HFFc6 (cell line): ENCODE measurements around the gene SAMD11. TPM values are rescaled to one million over a fixed set of nuclear protein-coding genes. Genes with fewer than 3 reads are reported as not detected.

ENCODE experiments used
- DNase-seq: peaks from one replicate; pipeline ENCODE4 v3.0.0-alpha.2; 2018
- H3K27ac Mint-ChIP-seq: 2 replicates; pipeline ENCODE4 v1.8.0; 2020; ENCODE audit warnings: mild to moderate bottlenecking, mixed read lengths
- H3K27me3 Mint-ChIP-seq: 2 replicates; pipeline ENCODE4 v1.8.0; 2021; ENCODE audit warnings: mild to moderate bottlenecking, moderate library complexity, mixed read lengths; ENCODE audit not compliant: insufficient read depth
- H3K36me3 Mint-ChIP-seq: 2 replicates; pipeline ENCODE4 v1.8.0; 2021; ENCODE audit warnings: low read depth, mixed read lengths
- H3K4me1 Mint-ChIP-seq: 2 replicates; pipeline ENCODE4 v1.8.0; 2020; ENCODE audit warnings: low read depth, mixed read lengths
- H3K4me3 Mint-ChIP-seq: 2 replicates; pipeline ENCODE4 v1.8.0; 2020; ENCODE audit warnings: mild to moderate bottlenecking, moderate library complexity, mixed read lengths
- H3K9me3 Mint-ChIP-seq: 2 replicates; pipeline ENCODE4 v1.8.0; 2020; ENCODE audit warnings: mild to moderate bottlenecking, mixed read lengths
- total RNA-seq, 6 experiments: library from RNA; stranded (reverse); fragmentation: NEBNext Ultra II Directional; extraction: Animal tissue kit (Norgen Biotek cat#: 25700); gene quantifications; 2 replicates in 1 of 6; 3 replicates in 5 of 6; pipeline ENCODE4 v1.2.3, GENCODE V29; 2021
- TF ChIP-seq, protein P1 (sequence below): fragments of 200-600 bp; sonication (generic); IDR thresholded peaks from 2 replicates; pipeline ENCODE4 v1.5.0; 2021; ENCODE audit warnings: antibody characterized with exemption, mild to moderate bottlenecking

SAMD11 gene
- total RNA-seq, 6 experiments from 2014 or later, result 20.6 to 29.3 (median 27.5) TPM

DNA sequence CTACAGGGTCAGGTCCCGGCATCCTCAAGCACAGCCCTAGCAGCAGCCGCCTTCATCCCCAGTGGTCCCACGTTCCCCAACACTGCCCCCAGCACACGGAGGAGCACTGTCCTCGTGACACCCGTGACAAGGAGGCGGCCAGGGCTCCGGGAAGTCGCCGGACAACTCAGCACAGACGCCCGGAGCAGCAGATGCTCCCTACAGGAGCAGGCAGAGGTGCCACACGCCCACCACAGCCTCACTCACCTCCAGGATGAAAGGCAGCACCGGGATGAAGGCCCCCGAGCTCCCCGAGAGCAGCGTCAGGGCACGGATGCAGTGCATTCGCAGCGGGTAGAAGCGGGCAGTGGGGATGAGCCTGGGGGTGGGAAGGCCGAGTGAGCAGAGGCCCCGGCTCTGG lies 27.2 kb downstream of the SAMD11 start:
- H3K36me3 Mint-ChIP-seq, result peaks cover 32% of the 10 kb centered on the region
- no peaks in the 10 kb centered on the region for H3K9me3 Mint-ChIP-seq
- DNase-seq, result no peak
- H3K27me3 Mint-ChIP-seq, result peaks cover 4% of the 10 kb centered on the region
- H3K4me3 Mint-ChIP-seq, result no peak overlapping the region
- peaks cover under 1% of the 10 kb centered on the region; the same call in 1 of the 2 replicates for H3K4me1 Mint-ChIP-seq
- TF ChIP-seq, protein P1, sequence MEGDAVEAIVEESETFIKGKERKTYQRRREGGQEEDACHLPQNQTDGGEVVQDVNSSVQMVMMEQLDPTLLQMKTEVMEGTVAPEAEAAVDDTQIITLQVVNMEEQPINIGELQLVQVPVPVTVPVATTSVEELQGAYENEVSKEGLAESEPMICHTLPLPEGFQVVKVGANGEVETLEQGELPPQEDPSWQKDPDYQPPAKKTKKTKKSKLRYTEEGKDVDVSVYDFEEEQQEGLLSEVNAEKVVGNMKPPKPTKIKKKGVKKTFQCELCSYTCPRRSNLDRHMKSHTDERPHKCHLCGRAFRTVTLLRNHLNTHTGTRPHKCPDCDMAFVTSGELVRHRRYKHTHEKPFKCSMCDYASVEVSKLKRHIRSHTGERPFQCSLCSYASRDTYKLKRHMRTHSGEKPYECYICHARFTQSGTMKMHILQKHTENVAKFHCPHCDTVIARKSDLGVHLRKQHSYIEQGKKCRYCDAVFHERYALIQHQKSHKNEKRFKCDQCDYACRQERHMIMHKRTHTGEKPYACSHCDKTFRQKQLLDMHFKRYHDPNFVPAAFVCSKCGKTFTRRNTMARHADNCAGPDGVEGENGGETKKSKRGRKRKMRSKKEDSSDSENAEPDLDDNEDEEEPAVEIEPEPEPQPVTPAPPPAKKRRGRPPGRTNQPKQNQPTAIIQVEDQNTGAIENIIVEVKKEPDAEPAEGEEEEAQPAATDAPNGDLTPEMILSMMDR, result no peak
- H3K27ac Mint-ChIP-seq, result no peak overlapping the region

DNA sequence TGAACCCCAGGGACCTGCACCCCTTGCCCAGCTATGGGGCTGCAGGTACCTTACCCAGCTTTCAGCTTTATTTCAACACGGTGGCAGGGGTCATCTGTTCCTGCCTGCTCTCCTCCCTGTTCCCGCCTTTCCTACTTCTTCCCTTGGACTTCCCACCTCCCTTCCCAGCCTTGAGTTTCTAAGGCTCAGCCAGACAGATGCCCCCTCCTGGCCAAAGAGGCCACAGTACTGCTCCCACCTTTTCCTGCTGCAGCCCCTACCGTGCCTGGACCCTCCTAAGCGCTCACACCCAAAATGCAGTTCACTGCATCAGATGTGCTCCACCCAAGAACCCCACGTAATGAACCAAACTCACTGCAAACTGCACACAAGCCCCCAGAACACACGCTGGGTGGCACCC lies 27.6 kb downstream of the SAMD11 start:
- H3K4me1 Mint-ChIP-seq, result no peaks in the 10 kb centered on the region
- H3K36me3 Mint-ChIP-seq, result peaks cover 32% of the 10 kb centered on the region
- H3K4me3 Mint-ChIP-seq, result no peak overlapping the region
- DNase-seq, result peak; percentile 16
- H3K27me3 Mint-ChIP-seq, result peaks cover 2% of the 10 kb centered on the region; the same call in 1 of the 2 replicates
- H3K27ac Mint-ChIP-seq, result no peak overlapping the region
- no peaks in the 10 kb centered on the region for H3K9me3 Mint-ChIP-seq
- TF ChIP-seq, protein P1, result peak; percentile 65

DNA sequence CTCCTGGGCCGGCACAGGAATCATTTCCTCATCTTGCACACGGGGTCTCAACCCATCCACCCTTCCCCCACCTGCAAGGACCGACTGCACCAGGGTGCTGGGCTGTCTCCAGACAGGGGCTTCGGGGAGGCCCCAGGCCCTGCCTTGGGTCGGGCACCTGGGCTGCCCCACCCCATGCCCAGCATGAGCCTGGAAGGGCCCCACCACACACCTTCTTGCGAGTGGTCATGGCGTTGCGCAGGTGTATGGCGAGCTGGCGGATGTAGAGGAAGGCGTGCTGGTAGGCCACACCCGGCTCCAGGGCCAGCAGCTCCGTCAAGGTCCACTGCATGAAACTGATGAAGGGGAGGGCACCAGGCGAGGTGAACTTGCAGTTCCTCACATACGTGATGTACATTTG lies 28.5 kb downstream of the SAMD11 start:
- peaks cover 33% of the 10 kb centered on the region for H3K36me3 Mint-ChIP-seq
- peaks cover 2% of the 10 kb centered on the region; the same call in 1 of the 2 replicates for H3K27me3 Mint-ChIP-seq
- H3K4me1 Mint-ChIP-seq, result peaks cover under 1% of the 10 kb centered on the region
- H3K27ac Mint-ChIP-seq, result no peak overlapping the region
- TF ChIP-seq, protein P1, result no peak
- H3K9me3 Mint-ChIP-seq, result no peaks in the 10 kb centered on the region
- H3K4me3 Mint-ChIP-seq, result no peak overlapping the region
- DNase-seq, result no peak

DNA sequence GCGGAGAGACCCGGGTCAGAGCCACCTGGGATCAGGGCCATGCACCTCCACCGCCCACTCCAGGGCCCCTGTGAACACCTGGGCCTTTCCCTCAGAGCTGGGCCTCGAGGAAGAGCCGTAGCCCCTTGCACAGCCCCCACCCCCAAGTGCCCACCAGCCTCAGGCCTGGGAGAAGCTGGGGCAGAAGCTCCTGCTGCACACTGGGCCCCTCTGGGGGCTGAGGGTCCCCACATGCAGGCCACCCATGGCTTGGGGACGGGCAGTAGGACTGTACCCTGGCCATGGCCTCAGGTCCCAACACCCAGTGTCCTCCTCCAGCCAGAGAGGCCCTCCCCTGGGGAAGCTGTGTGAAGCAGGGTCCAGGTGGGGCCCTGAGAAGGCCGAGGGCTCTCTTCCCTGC lies 28.9 kb downstream of the SAMD11 start:
- no peak for DNase-seq
- H3K36me3 Mint-ChIP-seq, result peaks cover 35% of the 10 kb centered on the region
- peaks cover 2% of the 10 kb centered on the region for H3K27me3 Mint-ChIP-seq
- peaks cover 5% of the 10 kb centered on the region for H3K4me1 Mint-ChIP-seq
- H3K27ac Mint-ChIP-seq, result no peak overlapping the region
- H3K4me3 Mint-ChIP-seq, result no peak overlapping the region
- H3K9me3 Mint-ChIP-seq, result no peaks in the 10 kb centered on the region
- TF ChIP-seq, protein P1, result no peak

DNA sequence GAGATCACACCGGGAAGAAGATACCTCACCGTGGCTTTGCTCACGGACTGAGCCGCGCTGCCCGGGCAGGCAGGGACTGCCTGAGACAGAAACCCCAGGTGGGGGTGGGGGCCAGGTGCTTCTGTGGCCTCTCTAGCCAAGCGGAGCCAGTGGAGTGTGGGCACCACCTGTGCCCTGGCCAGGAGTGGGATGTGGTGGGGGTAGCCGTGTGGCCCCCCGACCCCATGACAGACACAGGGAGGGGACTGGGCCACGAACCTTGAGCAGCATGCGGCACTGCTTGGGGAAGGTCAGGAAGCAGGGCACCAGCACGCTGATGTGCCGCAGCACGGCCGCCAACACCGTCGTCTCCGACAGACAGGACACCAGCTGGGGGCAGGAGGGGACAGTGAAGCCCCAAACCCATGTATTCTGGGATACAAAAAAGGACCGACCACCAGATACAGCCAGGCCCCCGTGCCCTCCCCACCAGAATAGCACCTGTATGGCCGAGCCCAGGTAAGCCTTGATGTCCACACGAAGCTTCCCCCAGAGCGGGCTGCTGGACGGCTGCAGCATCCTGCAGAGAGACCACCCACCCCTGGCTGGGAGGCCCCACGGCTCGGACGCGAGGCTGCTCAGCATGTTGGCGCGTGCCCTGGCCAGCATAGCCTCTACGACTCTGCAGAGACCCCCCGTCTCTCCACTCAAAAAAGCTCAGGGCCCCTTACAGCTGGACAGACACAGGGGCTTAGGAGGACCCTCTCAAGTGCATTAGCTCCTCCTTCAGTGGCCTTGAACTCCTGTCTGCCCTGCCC lies 30.0 kb downstream of the SAMD11 start:
- peaks cover 41% of the 10 kb centered on the region for H3K36me3 Mint-ChIP-seq
- no peak overlapping the region for H3K4me3 Mint-ChIP-seq
- TF ChIP-seq, protein P1, result no peak
- peaks cover 2% of the 10 kb centered on the region; the same call in 1 of the 2 replicates for H3K27me3 Mint-ChIP-seq
- no peak overlapping the region for H3K27ac Mint-ChIP-seq
- no peaks in the 10 kb centered on the region for H3K9me3 Mint-ChIP-seq
- peaks cover 16% of the 10 kb centered on the region for H3K4me1 Mint-ChIP-seq
- no peak for DNase-seq
